Fibroblast of skin of back (primary cell): ENCODE data around the gene LYPD4.

Experiments used
- DNase-seq: peaks from one replicate; pipeline ENCODE4 v3.0.0-alpha.2; 2013

The LYPD4 gene

DNA sequence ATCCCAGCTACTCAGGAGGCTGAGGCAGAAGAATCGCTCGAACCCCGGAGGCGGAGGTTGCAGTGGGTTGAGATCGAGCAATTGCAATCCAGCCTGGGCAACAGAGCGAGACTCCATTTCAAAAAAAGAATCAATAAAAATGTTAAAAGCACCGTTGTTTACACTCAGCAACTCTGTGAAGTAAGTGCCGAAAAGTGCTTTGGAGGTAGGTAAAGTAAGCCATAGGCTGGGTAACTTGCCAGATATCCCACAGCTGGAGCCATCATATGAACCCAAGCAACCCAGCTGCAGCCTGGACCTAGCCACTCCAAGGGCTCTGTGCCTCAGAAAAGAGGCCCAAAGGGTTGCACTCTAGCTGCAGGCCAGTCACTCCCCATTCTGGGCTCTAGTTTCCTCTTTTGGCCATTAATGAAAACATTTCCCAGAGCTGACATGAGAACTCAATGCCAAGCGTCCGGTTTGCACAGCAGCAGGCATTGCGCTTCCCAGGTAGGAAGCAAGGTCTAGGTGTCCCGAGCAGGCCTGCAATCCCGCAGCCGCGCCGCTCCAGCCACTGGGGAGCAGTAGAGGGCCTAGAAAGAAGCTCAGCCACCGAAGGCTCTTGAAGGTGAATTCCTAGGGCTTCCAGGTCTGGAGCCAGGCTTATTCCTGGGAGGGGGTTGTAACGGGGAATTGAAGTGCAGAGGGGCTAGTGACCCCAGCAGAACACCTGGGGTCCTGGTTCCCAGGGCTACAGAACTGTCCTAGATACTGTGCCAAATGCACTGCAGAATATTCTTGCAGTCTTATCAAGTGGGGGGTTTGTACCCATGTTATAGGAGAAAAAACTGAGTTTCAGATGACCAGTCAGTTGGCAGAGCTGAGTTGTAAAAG, 28.5 kb upstream of the LYPD4 start:
- DNase-seq: peak; percentile 49

- DNase-seq: no peak
These were observed 27.9 kb upstream of the LYPD4 start for GRCh38 chr19:41872384-41872774.

DNA sequence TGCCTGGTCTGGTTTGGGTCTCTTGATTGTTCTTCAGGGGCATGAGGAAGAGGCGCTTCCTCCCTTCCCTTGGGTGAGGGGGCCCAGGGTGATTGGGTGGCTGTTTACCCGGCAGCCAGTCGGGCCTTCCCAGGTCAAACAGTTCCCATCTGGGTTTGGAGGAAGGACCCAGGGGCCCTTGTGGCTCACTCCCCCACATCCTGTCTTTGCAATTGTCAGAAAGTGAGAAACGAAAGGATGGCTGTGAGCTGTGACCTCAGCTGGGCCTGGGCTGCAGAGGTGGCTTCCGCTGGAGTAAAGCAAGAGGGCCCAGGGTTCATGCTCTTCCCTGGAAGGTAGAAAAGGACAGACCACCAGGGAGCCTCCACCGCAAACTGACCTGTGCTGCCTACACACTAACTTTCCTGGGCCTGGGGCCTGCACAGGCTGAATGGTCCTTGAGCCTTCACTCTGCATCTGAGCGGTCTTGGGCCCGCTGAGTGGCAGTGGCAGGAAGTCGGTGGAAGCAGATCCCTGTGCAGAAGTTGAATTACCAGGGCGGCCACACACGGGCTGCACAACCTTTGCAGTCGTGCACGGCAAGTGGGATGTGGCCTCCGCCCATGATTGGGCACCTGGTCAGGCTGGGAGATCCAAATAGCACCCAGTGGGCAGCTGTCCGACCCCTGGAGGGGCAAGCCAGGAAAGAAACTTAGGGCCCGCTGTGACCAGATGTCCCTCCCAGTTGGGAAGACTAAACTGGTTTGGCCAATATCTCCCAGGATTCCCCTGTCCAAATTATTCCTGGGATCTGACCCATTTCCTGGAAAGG, 27.3 kb upstream of the LYPD4 start:
- DNase-seq: no peak

- DNase-seq: peak; percentile 41
These were observed 26.0 kb upstream of the LYPD4 start for GRCh38 chr19:41870401-41870873.

DNA sequence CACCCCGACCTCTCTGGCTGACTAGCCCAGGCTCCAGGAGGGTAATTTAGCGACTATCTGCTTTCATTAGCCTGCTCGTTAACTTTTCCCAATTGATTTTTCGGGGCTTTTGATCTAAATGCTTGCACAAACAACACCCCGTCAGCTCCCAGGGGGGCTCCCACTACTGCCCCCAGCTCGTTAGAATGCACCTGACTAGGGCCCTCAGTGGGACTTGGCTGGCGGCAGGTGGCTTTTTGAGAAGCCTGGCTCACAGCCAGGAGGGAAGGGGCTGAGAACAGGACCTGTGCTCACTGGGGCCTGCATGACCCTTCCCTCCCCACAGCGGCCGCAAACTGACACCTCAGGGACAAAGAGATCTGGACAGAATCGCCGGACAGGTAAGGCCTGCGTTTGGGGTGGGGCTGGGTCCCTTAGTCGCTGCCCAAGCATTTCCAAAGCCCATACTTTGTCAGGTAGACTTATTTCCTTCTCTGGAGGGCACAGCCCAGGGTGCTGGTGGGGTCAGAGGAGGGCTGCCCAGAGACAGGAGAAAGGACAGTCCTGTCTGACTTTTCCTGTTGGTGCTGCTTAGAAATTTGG, 25.0 kb upstream of the LYPD4 start:
- no peak for DNase-seq

- no peak for DNase-seq
These were observed 24.5 kb upstream of the LYPD4 start for GRCh38 chr19:41868989-41869300.

DNA sequence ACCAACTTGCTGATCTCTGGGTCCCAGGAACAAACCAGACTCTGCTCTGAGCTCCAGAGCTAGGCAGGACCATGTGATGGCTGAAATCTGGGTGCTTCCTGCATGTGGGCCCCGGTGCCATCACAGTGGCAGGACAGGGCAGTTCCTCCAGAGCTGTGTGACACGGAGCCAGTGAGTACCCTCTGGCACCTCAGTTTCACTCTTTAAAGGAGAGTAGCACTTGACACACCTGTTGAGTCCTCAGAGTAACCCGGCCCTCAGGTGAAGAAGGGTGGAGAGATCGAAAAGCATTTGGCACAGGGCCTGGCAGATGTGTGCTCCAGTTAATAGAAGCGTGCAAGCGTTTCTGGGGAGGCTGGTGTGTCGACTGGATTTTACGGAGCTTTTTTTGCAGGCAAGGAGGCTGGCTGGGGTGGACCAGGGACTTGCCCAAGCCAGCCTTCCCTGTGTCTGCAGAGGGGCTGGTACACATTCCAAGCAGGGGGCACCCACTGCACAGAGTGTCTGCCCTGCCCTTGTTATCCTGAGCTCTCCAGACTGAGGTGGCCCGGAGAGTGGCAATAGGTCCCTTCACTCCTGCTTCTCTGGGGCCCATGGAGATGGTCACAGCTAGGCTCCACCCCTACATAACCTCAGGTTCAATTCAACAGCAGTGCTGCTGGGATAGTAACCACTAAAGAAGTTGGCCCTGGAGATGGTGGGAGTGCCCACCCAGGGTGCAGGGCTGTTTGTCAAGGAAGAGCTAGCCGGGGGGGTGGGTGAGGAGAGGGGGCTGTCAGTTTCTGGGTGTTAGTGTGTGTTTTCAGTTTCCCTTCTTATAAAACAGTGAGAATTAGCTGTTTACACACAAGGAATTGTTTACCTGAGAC, 23.9 kb upstream of the LYPD4 start:
- no peak for DNase-seq

- no peak for DNase-seq
These were observed 21.8 kb upstream of the LYPD4 start for GRCh38 chr19:41866284-41866683.

DNA sequence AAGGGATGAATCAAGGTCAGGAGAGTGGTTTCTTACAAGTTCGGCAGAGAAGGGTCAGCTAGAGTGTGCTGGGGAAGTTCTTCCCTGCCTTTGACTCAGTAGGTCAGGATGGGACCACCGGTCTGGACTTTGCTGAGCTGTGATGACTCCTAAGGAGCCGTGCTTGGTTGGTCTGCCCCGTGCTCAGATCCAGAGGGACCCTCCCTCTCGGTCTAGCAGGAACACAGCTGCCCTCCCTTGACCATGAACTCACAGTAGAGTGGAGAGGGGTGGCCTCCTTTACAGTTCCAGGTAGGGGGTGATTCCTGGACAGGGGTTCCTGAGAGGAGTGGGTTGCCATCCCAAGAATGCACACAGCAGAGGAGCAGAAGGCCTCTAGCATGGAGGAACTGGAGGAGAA, 19.9 kb upstream of the LYPD4 start:
- no peak for DNase-seq

- no peak for DNase-seq
These were observed 18.9 kb upstream of the LYPD4 start for GRCh38 chr19:41863209-41863931.

DNA sequence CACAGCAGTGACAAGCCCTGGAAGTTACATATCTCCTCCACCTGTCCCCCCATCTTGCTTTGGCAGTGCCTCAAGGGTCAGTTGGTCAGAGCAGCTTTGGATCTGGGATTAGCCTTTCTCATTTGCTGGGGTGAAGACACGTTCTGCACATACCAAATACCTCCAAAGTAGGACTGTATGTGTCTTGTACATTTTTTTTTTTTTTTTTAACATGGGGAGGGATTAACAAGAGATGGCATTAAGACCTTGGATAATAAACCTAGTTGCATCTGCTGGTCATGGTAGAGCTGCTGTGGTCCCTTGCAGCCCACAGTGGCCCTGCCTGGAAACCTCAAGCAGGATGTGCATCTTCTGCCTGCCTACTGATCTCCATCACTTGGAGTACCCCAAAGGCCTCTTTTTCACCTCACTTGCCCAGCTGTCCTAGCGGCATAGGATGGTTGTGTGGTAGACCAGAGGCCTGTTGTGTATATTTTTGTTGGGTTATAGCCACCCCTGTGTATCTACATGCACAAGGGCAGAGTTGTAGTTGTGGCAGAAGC, 18.0 kb upstream of the LYPD4 start:
- DNase-seq: no peak

GRCh38 chr19:41861846-41862245, 17.4 kb upstream of the LYPD4 start:
- DNase-seq: no peak

GRCh38 chr19:41861116-41861768, 16.8 kb upstream of the LYPD4 start:
- DNase-seq: no peak

- no peak for DNase-seq
These were observed 16.1 kb upstream of the LYPD4 start for GRCh38 chr19:41860419-41861115.

- peak; percentile 98 for DNase-seq
These were observed 15.3 kb upstream of the LYPD4 start, which contains the start of gene RPS19 for GRCh38 chr19:41859618-41860418. Gene RPS19, plus strand, starts transcription at chr19:41860255. Its CDS starts 520 bp downstream, at chr19:41860775.

DNA sequence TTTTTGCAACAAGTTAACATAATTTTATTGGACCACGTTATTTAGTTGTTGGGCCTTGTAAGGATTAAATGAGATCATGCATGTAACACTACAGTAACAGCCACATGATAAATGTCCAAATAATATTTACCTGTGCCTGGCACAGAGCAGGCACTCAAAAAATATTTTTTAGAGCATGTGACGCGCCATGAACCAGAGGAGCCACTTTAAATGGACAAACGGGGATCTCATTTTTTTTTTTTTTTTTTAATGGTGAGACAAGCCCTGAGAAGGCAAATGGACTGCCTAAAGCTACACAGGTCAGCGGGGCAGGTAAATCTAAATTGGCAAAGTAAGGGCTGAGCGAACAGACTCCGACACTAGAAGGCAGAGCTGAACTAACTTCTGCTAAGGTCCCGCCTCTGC, 14.7 kb upstream of the LYPD4 start:
- no peak for DNase-seq

DNA sequence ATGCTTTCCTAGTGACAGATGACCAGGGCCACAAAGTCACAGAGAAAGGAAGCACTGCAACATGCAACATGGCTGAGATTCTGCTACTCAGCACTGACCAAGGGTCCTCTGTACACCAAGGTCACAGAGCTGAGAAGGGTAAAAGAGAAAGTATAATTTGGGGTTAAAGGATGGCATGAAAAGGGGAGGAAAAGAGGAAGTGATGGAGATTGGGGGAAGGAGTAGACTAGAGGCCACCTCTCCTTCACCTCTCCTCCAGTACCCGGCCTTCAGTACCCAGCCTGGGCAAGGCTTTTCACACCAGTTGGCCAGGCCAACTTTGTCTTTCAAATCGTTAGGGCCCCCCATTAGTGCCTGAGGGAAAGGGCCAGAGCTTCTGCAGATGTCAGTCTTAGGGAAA, 9.3 kb upstream of the LYPD4 start:
- no peak for DNase-seq

- no peak for DNase-seq
These were observed 8.9 kb upstream of the LYPD4 start for GRCh38 chr19:41853344-41853743.

DNA sequence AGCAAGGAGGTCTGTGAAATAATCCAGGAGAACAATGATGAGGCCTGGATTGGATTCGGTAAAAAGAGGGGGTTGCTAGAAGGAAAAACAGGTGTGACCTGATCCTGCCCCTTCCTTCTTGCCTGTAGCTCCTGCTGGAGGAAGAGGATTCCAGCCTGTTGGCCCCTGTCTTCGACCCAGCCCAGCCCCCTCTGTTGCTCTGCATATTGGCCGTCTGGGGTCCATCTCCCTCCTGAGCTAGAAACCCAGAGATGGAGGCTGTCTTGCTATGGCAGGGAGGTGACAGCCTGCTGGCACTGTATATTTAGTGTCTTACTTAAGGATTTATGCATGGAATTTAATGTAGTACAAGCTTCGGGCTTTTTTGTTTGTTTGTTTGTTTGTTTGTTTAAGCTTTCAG, 7.0 kb upstream of the LYPD4 start:
- DNase-seq: no peak
